ENCODE data around the gene CLEC20A. TPM values are rescaled to one million over a fixed set of nuclear protein-coding genes. Genes with fewer than 3 reads are reported as not detected.
A peak's percentile ranks its signal among the peaks of the same experiment; 100 is the strongest.

The CLEC20A gene
- polyA plus RNA-seq (ENCODE audit: insufficient read length in 10 of 10) = under 1 TPM in 1 of 10 donors, not detected in 9; 0.15 TPM
- long read RNA-seq, donor 1 = 0 reads
- long read RNA-seq, donor 2 = 0 reads
- long read RNA-seq, donor 3 = 0 reads
- long read RNA-seq, donor 4 = 0 reads
- long read RNA-seq, donor 5 = 0 reads
- long read RNA-seq, donor 6, partial matches to known transcripts = 0 of 1 reads
- long read RNA-seq, donor 6, other reads (novel, unspliced or antisense) = 0 of 1 reads
- long read RNA-seq, donor 7 = 0 reads
- long read RNA-seq, donor 8 = 0 reads
- long read RNA-seq, donor 9 = 0 reads

DNA sequence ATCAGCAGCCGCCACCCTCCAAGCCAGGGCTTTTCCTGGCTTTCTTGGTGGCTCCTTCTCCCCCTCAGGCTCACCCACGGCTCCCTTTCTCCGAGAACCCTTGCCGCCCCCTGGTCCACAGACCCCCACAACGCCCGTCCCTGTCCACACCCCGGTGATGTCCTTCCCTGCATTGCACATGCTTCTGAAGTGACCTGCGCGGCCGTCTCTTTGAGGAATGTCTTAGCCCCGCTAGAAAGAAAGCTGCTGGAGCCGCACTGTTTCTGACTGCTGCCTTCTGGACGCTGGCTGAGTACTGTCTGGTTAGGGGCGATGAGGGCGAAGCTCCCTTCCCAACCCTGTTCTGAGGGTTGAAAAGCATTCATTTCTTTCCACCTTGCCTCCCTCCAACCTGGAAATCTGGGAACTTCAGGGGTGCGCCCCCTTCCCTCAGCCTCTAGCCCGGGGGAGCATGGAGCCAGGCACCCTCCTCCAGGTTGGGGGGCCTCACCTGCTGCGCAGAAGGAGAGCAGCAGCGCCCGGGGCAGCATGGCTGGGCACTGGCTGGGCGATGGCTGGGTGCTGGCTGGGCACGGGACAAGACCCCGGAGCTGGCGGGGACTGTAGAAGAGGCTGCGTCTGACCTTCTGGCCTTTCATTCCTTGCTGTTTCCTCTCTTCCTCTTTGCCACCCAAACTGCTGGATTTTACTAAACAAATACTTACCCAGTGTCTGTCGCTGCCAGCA lies at the start of gene CLEC20A:
CLEC20A (minus strand) TSS at position 555 of the 726 bp plus-strand sequence; CDS start at position 530, 25 bp downstream.
- no peak for DNase-seq

DNA sequence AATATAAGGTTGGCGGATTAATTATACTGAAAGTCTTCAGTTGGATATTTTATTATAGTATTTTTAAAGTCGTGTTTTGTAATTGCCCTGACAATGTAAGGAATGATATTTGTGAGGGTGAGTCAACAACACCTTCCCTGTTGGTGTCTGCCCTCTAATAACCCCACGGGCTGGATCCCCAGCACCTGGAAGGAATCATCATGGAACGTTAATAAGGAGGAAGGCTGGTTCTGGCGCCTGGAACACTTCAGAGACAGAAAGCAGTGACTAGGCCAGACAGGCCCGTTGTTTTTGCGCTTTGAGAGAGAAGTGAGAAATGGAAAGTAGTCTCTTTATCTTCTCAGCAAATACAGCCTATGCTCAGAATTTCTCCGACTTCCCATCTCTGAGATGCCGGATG lies 47.8 kb upstream of the CLEC20A start:
- DNase-seq = no peak

DNA sequence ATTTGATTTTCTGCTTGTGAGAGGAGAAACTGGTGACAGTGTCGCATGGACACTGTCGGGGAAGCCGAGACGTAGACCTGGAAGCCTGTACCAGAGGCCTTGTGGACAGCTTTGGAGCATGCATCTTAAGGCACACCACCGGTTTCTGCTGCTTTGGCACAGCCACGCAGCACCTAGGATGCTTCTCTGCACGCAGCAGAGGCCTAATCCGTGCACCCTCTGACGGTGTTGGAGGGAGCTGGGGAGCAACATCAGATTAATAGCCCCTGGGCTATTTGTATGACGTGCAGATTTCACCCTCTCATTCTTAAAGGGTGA lies 46.5 kb upstream of the CLEC20A start:
- DNase-seq = no peak

DNA sequence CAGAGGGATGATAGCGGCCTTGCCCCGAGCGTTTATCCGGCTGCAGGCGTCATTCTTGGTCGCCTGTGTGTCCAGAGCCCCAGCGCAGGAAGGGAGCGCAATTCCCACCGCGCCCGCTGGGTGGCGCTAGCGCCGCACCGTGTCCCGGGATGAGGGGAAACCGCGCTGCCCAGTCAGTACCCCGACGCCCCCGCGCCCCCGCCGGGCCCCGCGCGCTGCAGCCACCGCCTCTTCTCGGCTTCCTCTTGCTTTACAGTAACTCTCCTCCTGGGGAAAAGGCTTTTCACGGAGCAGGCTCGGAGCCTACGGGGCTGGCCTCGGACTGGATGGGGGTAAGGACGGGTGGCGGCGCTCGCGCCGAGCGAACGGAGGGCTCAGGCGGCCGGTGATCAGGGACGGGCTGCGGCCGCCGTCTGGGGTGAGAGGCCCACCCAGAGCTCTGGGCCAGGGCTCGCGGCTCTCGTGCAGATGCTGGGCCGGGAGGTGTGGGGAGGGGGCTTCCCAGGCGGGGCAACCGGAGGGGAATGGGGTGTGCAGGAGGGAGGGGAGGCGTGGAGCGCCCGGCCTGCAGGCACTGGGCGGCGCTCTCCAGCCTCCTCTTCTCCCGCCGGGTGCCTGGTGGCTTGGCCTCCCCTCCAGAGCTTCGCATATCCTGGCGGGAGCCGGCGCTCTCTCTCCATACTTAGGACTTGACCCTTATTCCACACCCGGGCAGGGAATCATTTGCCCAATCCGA lies 46.0 kb upstream of the CLEC20A start:
- DNase-seq = peak; percentile 90 to 96 (median 95)

DNA sequence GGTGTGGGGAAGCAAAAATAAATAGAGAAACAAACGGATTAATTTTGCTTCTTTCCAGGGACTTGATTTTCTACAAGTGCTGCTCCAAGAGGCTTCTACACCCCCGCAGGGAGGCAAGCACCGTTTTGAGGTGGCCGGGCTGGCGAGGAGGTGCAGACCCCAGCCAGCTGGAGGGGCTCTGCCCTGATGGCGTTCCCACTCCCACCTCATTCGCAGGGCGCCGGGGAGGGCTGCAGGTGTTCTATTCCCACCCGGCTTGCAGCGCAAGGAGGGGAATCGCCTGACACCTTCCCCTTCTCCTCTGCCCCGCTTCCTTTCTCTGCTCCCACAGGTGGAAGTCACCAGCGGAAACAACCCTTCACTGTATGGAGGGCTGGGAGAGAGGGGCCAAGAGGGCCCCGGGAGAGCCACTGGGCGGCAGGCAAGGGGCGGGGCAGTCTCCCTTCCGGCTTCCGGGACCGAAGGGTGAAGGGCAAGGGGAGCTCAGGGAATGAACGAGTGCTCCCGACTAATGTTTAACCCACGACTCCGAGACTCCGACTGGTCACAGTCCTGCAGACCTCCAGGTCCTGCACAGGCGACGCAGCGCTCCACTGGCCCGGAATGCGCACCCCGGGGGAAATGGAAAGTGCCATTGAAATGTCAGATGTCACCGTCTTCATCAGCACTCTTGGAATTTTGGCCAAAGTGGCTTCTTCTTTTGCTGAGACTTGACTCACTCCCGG lies 45.2 kb upstream of the CLEC20A start:
- DNase-seq = no peak

DNA sequence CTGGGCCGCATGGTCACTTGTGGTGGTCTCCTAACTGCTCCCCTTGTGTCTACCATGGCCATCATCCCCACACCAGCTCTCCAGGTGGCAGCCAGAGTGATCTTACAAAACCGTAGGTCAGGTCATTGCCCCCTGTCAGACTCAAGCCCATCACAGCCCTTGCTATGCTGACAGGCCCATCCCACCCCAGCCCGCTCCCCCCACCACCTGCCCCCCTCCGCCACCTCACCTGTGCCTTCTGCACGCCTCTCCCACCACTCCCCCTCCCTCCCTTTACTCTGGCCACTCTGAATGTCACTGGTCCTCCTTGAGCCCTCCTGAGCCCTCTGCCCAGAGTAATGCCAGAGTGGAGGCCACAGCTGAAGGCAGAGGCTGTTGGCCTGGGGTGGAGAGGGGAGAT lies 44.6 kb upstream of the CLEC20A start:
- no peak for DNase-seq

DNA sequence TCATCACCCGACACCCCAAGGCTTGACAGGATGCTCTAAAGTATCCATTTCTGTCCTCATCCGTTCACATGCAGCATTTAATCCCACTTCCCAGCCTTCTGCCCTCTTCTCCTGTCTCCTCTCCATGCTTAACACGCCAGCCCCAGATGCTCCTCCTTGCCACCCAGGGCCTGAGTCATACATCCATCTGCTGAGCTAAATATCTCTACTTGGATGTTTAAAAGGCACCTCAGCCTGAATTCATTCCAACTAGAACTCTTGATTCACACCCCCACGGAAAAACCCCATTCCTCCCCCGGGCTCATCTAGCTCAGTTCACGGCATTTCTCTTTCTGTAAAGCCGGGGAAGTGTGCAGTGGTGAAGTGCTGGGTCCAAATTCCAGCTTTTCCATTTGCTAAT lies 43.9 kb upstream of the CLEC20A start:
- peak in 1 of 3 donors; percentile 53 for DNase-seq

DNA sequence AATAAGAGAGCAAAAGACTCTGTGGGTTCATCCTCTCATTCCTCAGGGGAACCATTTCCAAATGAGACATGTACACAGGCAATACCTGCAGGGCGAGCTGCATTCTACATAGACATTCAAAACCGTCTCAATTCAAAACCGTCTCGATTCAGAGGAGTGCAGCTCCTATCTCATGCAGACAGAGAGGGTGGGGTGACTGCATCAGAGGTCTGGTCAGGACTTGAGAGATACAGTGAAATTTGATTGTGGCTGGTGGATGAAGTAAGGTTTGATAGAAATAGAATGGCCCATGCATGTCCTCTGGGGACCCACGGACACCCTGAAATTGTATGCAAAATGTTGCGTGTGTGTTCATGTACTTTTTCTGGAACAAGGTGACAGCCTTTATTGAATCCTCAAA lies 43.4 kb upstream of the CLEC20A start:
- DNase-seq = no peak

DNA sequence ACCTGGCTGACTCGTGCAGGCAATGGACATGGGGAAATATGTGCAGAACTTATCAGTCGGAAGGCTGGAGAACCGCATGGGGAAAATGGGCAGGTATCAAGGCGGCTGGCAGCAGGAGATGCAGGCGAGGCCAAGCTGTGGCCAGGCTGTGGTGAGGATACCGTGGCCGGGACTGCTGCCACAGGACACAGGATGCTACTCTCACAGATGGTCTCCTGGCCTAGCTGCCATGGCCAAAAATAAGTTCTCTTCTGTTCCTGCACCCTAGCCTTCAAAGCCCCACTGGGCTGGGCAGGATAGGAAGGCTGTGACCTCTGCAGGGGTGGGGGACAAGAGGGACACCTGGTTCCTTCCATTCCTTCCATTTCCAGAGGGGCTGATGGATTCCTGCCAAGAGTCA lies 42.5 kb upstream of the CLEC20A start:
- no peak for DNase-seq

DNA sequence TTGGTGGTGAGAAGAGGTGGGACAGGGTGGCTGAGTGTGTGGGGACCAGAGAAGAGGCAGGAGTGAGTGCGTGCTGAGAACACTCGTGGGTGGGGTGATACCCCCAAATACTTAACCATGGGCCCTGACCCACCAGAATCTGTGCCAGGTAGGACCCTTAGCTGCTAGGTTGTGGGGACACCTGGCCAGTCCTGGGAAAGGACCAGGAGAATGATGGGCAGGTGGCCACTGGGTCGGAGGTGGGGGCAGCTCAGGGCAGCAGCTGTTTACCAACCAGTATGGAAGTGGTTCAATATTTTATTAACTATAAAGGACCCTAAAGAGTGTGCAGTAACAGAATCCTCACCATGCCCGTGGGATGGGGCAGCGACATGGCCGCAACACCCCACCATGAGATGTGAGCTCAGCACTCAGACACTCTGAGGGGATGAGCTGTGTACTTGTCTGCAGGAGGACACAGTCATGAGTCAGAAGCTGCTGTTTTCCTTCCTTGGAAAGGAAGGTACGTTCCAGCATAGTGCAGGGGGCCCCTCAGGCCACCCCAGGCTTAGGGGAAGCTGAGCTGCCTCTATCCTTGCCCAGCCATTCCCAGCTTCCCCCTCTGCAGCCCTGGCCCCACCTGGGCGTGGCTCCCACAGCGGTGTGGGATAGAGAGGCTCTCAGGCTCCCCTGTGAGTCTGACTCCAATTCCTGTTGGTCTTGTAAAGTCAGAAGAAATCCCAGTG lies 41.6 kb upstream of the CLEC20A start:
- peak in 1 of 3 donors; percentile 68 for DNase-seq

DNA sequence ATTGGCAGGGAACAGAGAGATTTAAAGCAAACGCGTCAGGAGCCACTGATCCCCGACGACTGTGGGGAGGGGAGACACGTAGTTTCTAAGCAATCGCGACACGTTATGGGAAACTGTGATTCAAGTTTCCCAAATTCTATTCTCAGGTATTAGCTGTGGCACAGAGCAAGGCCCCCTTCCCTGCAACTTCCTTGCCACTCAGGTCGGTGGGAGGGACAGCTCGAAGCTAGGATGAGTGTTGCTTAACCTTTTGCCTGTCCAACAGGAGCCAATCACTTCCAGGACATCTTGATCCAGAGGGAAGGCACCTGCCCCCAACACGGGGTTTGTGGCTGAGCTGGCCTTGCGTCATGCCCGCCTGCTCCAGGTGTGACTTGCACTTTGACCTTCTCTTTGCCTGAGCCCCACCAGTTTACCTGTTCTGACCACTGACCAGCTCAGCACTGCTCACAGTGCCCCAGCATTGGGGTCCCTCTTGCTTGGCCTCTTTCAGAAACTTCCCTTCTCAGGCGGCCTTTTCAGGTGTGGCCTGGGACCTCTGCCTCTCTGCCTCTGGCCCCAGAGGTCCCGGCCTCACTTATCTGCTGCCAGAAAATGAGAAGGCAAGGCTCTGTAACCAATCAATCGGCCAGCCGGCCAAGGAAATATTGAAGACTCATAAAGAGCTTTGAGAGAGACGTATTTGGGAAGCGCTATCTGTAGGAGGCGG lies 40.8 kb upstream of the CLEC20A start:
- DNase-seq = no peak

DNA sequence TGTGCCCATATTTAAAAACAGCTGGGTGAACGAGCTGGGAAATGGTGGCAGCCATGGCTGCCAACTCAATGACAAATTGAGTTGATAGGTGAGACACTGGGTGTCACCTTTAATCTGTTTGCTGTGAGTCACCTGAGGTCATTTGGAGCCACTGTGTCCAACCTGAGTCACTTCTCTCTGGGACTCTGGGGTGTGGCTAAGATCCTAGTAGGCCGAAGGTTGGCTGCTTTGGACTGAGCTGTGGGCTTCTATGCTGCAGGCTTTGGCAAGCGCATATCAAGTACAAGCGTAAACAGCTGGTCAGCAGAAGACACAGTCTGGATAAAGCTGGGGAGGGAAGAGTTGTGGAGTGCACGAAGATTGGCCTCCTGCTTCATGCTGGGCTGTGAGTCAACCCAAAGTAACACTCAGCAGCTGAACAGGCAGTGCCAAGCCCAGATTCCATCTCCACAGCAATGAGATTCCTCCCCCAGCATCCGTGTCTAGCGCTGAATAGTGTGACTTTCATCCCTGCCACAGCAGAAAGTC lies 40.1 kb upstream of the CLEC20A start:
- peak; percentile 71 to 90 (median 85) for DNase-seq

DNA sequence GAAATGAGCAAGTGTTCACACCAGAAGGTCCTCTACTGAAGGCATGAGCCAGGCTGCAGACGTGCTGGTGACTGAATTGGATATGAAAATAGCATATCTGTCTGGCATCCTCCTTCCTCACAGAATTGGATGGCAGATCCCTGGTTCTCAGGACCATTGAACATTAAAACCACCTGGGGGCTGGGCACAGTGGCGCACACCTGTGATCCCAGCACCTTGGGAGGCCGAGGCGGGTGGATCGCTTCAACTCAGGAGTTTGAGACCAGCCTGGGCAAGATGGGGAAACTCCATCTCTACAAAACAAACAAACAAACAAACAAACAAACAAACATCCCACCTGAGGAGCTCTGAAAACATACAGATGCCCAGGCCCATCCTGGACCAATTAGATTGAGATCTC lies 39.6 kb upstream of the CLEC20A start:
- no peak for DNase-seq

DNA sequence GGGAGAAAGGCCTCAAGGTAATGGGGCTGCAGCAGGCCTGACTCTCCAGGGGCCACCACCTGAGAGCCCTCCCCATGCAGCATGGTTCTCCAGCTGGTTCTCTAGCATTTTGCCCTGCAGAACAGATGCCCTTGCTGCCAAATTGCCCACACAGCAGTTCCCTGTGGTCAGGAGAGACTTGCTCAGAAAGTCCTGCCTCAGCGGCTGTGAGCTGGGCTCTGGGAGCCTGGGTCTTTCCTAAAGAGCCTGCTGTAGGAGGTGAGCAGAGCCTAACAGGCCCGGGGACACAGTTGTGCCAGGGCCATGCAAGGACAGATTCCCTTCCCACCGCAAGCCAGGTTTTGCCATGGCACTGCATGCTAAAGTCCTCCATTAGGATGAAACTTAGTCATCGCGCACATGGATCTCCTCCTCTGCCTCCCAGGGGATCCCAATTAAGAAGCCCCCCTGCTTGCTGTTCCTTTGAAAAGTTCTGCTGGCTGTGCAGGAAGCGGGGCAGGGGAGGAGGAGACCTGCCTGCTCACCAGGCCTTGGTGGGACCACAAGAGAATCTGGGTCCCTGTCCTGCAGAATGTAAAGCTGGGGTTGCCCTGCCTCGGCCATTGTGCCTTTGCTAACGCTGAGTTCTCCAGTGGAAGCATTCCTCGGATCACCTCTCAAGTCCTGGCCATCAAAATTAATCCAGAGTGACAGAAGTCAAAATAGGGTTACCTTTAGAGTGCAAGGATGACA lies 37.5 kb upstream of the CLEC20A start:
- no peak for DNase-seq

DNA sequence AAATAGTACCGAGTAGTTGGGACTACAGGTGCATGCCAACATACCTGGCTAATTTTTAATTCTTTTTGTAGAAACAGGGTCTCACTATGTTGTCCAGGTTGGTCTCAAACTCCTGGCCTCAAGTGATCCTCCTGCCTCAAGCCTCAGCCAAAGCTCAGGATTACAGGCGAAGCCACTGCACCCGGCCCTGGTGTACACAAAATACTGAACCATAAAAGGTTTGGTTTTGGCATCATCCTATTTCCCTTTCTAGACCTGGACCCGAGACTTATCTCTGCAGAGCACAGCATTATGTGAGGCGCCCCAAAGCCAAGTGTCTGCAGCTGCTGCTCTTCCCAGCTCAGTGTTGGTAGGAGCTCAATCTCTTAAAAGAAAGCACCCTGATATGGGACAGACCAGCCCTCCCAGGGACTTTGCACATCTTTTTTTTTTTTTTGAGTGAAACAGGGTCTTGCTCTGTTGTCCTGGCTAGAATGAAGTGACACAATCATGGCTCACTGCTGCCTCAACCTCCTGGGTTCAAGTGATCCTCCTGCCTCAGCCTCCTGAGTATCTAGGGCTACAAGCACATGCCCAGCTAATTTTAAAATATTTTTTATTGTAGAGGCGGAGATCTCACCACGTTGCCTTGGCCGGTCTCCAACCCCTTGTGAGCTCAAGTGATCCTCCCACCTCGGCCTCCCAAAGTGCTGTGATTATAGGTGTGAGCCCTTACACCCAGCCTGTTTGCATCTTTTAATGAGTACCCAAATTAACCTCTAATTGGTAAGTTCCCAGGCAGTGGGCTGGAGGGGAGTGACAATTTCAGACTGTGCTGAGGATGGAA lies 36.6 kb upstream of the CLEC20A start:
- no peak for DNase-seq

DNA sequence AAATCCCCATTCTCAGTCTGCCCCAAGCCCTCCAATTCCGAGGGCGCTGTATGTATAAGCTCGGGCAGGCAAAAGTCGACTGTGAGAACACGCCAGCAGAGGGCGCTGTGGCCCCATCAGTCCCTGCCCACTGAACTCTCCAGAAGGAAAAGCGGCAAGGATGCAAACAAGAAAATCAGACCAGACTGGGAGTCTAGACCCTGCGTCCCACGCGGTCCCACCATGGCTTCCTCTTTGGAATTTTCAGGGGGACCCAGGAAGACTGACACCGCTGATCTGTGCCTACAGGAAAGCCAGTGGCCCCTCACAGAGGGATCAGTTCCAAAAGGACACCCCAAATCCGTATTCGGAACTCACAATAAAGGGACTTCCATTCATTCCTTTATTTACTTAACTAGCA lies 35.6 kb upstream of the CLEC20A start:
- DNase-seq = peak; percentile 75 to 91 (median 87)

DNA sequence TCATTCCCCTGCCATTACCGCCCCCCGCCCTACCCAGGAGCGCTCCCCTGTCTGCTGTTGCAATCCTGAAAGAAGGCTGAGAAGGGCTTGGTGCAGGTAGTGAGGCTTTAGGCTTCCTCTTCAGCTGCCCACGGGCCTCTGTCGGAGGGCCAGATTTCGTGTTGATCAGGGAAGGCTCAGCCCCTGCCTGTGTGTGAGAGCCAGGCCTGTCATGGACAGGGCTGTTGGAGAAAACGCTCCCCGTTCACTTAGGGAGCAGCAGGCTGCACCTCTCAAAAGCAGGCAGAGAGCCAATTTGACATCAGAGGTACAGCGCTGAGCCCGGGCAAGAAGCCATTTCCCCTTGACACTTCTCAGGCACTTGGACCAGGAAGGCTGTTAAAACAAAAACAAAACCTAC lies 35.1 kb upstream of the CLEC20A start:
- no peak for DNase-seq

DNA sequence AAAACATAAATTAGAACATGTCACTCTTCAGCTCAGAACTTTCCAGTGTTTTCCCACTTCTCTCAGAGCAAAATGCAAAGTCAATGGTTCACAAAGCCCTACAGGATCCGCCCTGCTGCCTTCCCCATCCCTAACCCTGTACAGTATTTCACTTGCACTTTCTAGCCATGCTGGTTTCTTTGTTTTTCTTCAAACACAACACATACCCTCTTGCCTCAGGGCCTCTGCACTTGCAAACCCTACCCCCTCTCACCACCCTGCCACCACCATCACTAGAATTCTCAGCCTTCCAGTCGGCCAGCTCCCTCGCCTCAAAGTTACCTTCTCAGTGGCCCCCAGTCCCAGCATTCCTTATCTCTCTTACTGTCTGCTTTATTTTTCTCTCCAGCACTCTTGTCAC lies 33.7 kb upstream of the CLEC20A start:
- no peak for DNase-seq

DNA sequence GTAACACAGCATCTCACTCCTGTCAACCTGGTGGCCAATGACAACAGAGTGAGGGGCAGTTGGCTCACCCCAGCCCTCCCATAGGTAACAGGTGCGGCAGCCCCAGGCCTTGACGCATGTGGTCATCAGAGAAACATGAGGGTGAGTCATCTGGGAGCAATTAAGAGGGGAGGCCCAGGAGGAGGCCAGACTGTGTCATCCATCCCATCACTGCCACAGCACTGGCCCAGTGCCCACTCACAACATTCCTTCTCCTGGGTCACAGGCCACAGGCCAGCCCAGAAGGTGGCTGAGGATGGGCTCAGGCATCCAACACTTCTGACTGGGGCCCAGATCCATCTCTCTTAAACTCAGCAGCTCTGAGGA lies 33.3 kb upstream of the CLEC20A start:
- DNase-seq = peak in 1 of 3 donors; percentile 45

All from muscle of back (tissue), 13 donors.